Right lobe of liver (tissue), 6 donors: ENCODE measurements around the gene PTPN18. TPM values are rescaled to one million over a fixed set of nuclear protein-coding genes. Genes with fewer than 3 reads are reported as not detected.
A peak's percentile ranks its signal among the peaks of the same experiment; 100 is the strongest.

Source experiments
- ATAC-seq, 4 donors: fragments of 200-7000 bp; cut with Tn5 transposase; one replicate each; pipeline ENCODE4 v1.9.1; 2020; ENCODE audit warnings: mild to moderate bottlenecking in 4 of 4, moderate library complexity in 4 of 4
- DNase-seq, 3 donors: peaks; one replicate each; pipeline ENCODE4 v3.0.0-alpha.2; 2020
- H3K27ac ChIP-seq, 3 donors: fragments of 200-600 bp; one replicate each; pipeline ENCODE4 v1.8.0; 2022
- H3K27me3 ChIP-seq, 2 donors: fragments of 200-600 bp; one replicate each; pipeline ENCODE4 v1.8.0; 2022
- H3K36me3 ChIP-seq, 4 donors: fragments of 200-600 bp; sonication (generic) in 1 of 4; one replicate each; pipeline versions ENCODE4 v1.5.1 to v1.8.0; 2017 to 2022; ENCODE audit warnings: control low read depth in 1 of 4
- H3K4me1 ChIP-seq, 4 donors: fragments of 200-600 bp; sonication (generic) in 1 of 4; one replicate each; pipeline versions ENCODE4 v1.5.1 to v1.8.0; 2017 to 2022; ENCODE audit warnings: control low read depth in 1 of 4
- H3K4me3 ChIP-seq, 3 donors: fragments of 200-600 bp; one replicate each; pipeline ENCODE4 v1.8.0; 2022
- H3K9me3 ChIP-seq, 4 donors: fragments of 200-600 bp; sonication (generic) in 1 of 4; one replicate each; pipeline versions ENCODE4 v1.5.1 to v1.8.0; 2017 to 2022; ENCODE audit warnings: control low read depth in 1 of 4
- POLR2A ChIP-seq: fragments of 450-650 bp; IDR thresholded peaks from one replicate; pipeline ENCODE4 v1.6.1; 2017; ENCODE audit warnings: antibody characterized with exemption, mild to moderate bottlenecking
- WGBS: methylation state at CpG from one replicate; pipeline ENCODE4 v1.1.6; 2018; ENCODE audit warnings: low coverage, low lambda C conversion rate; ENCODE audit not compliant: insufficient coverage; ENCODE audit errors: missing lambda C conversion rate; 5-methylcytosine and 5-hydroxymethylcytosine counted together
- intact Hi-C, 2 donors: fragments of 100-400 bp; cut with DNase I; formaldehyde crosslinking; loops; one replicate each; pipeline versions ENCODE4 v1.11.2 to v1.14.1; 2022
- total RNA-seq, 6 experiments: library from RNA; depleted of rRNA in 2 of 6; stranded (reverse); fragments of >200 nt in 2 of 6; fragmentation: NEBNext Ultra II Directional in 3 of 6; extraction: Animal tissue kit (Norgen Biotek cat#: 25700) in 3 of 6; gene quantifications; one replicate each; pipeline versions ENCODE4 v1.1.0 to v1.2.4, GENCODE V29; 2016 to 2023
- TF ChIP-seq, protein P1 (sequence below), 4 donors: fragments of 200-600 bp in 3 of 4; fragments of 450-650 bp in 1 of 4; IDR thresholded peaks; one replicate each; pipeline versions ENCODE4 v1.5.1 to v1.8.0; 2016 to 2022; ENCODE audit warnings: antibody characterized with exemption in 4 of 4, mild to moderate bottlenecking in 2 of 4
- donor health status: DM: no; HTN: yes; CAD: no.
- donor health status: DM: no; HTN: no; CAD: no.
- donor health status: DM: no; HTN: no; CAD: no.
- donor health status: DM: no; HTN: yes; CAD: no.
- donor health status: DM: no; HTN: yes; CAD: no.

Gene PTPN18
- total RNA-seq, 6 experiments from 2014 or later, result 25.6 to 43.5 (median 30.3) TPM

- no peaks in the 10 kb centered on the region for H3K9me3 ChIP-seq
- ATAC-seq (no peak), DNase-seq (no peak)
- peaks cover 0 to 6% (median 0%) of the 10 kb centered on the region in 4 donors for H3K4me1 ChIP-seq
- WGBS, result 72% methylated on average over 4 of the region's 4 CpGs
- H3K27ac ChIP-seq, result no peak overlapping the region
- intact Hi-C loops, result no loop called here
- H3K36me3 ChIP-seq, result no peaks in the 10 kb centered on the region
- TF ChIP-seq, protein P1, sequence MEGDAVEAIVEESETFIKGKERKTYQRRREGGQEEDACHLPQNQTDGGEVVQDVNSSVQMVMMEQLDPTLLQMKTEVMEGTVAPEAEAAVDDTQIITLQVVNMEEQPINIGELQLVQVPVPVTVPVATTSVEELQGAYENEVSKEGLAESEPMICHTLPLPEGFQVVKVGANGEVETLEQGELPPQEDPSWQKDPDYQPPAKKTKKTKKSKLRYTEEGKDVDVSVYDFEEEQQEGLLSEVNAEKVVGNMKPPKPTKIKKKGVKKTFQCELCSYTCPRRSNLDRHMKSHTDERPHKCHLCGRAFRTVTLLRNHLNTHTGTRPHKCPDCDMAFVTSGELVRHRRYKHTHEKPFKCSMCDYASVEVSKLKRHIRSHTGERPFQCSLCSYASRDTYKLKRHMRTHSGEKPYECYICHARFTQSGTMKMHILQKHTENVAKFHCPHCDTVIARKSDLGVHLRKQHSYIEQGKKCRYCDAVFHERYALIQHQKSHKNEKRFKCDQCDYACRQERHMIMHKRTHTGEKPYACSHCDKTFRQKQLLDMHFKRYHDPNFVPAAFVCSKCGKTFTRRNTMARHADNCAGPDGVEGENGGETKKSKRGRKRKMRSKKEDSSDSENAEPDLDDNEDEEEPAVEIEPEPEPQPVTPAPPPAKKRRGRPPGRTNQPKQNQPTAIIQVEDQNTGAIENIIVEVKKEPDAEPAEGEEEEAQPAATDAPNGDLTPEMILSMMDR (IDR thresholded peaks at IDR 0.05), result no peak
- TF ChIP-seq POLR2A, result no peak
- H3K4me3 ChIP-seq, result no peak overlapping the region
- no peaks in the 10 kb centered on the region for H3K27me3 ChIP-seq
Observed at GRCh38 chr2:130381619-130382018, 25.8 kb downstream of the PTPN18 start.

GRCh38 chr2:130382313-130382917, 26.6 kb downstream of the PTPN18 start:
- TF ChIP-seq, protein P1 (IDR thresholded peaks at IDR 0.05), result no peak
- TF ChIP-seq POLR2A, result no peak
- 79% methylated on average over 3 of the region's 8 CpGs for WGBS
- no peaks in the 10 kb centered on the region for H3K9me3 ChIP-seq
- DNase-seq (peak in 1 of 3 donors; percentile 35), ATAC-seq (no peak)
- no peak overlapping the region for H3K4me3 ChIP-seq
- peaks cover 0 to 6% (median 0%) of the 10 kb centered on the region in 4 donors for H3K4me1 ChIP-seq
- H3K27me3 ChIP-seq, result no peaks in the 10 kb centered on the region
- H3K27ac ChIP-seq, result no peak overlapping the region
- intact Hi-C loops, result no loop called here
- no peaks in the 10 kb centered on the region for H3K36me3 ChIP-seq

DNA sequence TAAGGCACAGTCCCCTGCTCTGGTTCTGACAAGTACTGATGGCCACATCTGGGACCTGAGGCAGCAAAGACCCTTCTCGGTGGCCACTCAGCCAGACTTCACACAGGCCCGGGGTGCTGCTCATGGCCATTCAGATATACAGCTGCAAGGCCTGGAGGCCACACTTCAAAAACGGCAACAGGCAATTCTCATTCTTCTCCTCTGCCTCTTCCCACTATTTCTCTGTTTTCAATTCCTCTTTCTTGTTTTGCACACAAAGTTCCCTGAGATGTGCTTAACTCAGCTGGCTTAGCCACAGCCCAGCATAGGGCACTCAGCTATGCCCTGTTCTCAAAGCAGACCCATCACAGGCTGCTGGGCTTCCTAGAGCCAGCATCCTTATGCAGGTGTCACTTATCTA, 29.9 kb downstream of the PTPN18 start:
- H3K27me3 ChIP-seq, result no peaks in the 10 kb centered on the region
- intact Hi-C loops, result no loop called here

DNA sequence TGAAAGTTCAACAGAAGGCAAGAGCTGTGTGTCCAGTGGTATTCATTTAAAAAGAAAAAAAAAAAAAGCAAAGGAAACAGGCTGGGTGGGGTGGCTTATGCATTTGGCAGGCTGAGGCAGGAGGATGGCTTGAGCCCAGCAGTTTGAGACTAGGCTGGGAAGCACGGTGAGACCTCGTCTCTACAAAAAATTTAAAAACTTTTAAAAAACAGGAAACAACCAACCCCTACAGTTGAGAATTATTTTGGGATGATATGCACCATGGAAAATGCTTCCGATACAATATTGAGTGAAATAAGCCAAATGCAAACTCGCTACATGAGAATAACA, 31.2 kb downstream of the PTPN18 start:
- 45% methylated on average over 4 of the region's 4 CpGs for WGBS
- H3K36me3 ChIP-seq, result no peaks in the 10 kb centered on the region
- no peaks in the 10 kb centered on the region for H3K9me3 ChIP-seq
- no peaks in the 10 kb centered on the region for H3K27me3 ChIP-seq
- TF ChIP-seq POLR2A, result no peak
- TF ChIP-seq, protein P1 (IDR thresholded peaks at IDR 0.05), result no peak
- no peak overlapping the region for H3K4me3 ChIP-seq
- DNase-seq, result no peak
- no peak for ATAC-seq
- intact Hi-C loops, result no loop called here
- H3K27ac ChIP-seq, result no peak overlapping the region
- H3K4me1 ChIP-seq, result peaks cover 0 to 8% (median 3%) of the 10 kb centered on the region in 4 donors

More for the DNA sequence above, 29.9 kb downstream of the PTPN18 start:
- ATAC-seq (peak in 2 of 4 donors; percentile 47 to 63), DNase-seq (no peak)
- Histone ChIP-seq H3K27ac (no peak overlapping the region), H3K4me1 (peaks cover 0 to 3% (median 1%) of the 10 kb centered on the region in 4 donors), H3K4me3 (no peak overlapping the region), H3K9me3 (no peaks in the 10 kb centered on the region), H3K36me3 (no peaks in the 10 kb centered on the region)
- WGBS, result 71% methylated on average over 1 of the region's 3 CpGs
- no peak for TF ChIP-seq POLR2A
- TF ChIP-seq, protein P1 (IDR thresholded peaks at IDR 0.05), result no peak
